GM23338 (cell line): ENCODE measurements around the gene MYO5B. TPM values are rescaled to one million over a fixed set of nuclear protein-coding genes. Genes with fewer than 3 reads are reported as not detected.

Source experiments
- ATAC-seq: fragments of 200-7000 bp; cut with Tn5 transposase; 3 replicates; pipeline ENCODE4 v1.9.1; 2020
- DNase-seq: peaks from one replicate; pipeline ENCODE4 v3.0.0-alpha.2; 2015; ENCODE audit warnings: low spot score
- H2AFZ ChIP-seq: fragments of 200-600 bp; sonication (generic); 2 replicates; pipeline ENCODE4 v1.8.0; 2016; ENCODE audit warnings: antibody characterized with exemption, mild to moderate bottlenecking, moderate library complexity
- H3F3A ChIP-seq: fragments of 200-600 bp; sonication (generic); replicated peaks from 2 replicates; pipeline ENCODE4 v1.8.0; 2017; ENCODE audit warnings: antibody characterized with exemption, mixed run types, low read depth
- H3K27ac ChIP-seq: fragments of 200-600 bp; sonication (generic); 2 replicates; pipeline ENCODE4 v1.6.1; 2016; ENCODE audit warnings: low read depth
- H3K27me3 ChIP-seq: fragments of 200-600 bp; sonication (generic); 2 replicates; pipeline ENCODE4 v1.8.0; 2016; ENCODE audit warnings: mild to moderate bottlenecking, mixed run types, moderate library complexity; ENCODE audit not compliant: insufficient read depth
- H3K36me3 ChIP-seq: fragments of 200-600 bp; sonication (generic); 2 replicates; pipeline ENCODE4 v1.8.0; 2016; ENCODE audit warnings: mild to moderate bottlenecking; ENCODE audit not compliant: insufficient read depth
- H3K4me1 ChIP-seq: fragments of 200-600 bp; sonication (generic); 2 replicates; pipeline ENCODE4 v1.8.0; 2016; ENCODE audit warnings: mild to moderate bottlenecking, moderate library complexity; ENCODE audit not compliant: insufficient read depth
- H3K4me2 ChIP-seq: fragments of 200-600 bp; sonication (generic); 2 replicates; pipeline ENCODE4 v1.7.1; 2017; ENCODE audit warnings: mixed run types
- H3K4me3 ChIP-seq: fragments of 200-600 bp; sonication (generic); 2 replicates; pipeline ENCODE4 v1.6.1; 2016; ENCODE audit warnings: mixed run types
- H3K79me2 ChIP-seq: fragments of 200-600 bp; sonication (generic); replicated peaks from 2 replicates; pipeline ENCODE4 v1.8.0; 2017; ENCODE audit warnings: mild to moderate bottlenecking; ENCODE audit not compliant: insufficient read depth
- H3K9me2 ChIP-seq: fragments of 200-600 bp; sonication (generic); 2 replicates; pipeline ENCODE4 v1.8.0; 2017; ENCODE audit not compliant: insufficient read depth
- H4K20me1 ChIP-seq: fragments of 200-600 bp; sonication (generic); replicated peaks from 2 replicates; pipeline ENCODE4 v1.8.0; 2017; ENCODE audit warnings: mild to moderate bottlenecking; ENCODE audit not compliant: insufficient read depth
- H3K27ac Mint-ChIP-seq: 2 replicates; pipeline ENCODE4 v1.8.0; 2020; ENCODE audit warnings: inconsistent platforms, mild to moderate bottlenecking, moderate library complexity, mixed read lengths
- H3K27me3 Mint-ChIP-seq: 3 replicates; pipeline ENCODE4 v1.8.0; 2022; ENCODE audit warnings: low read depth, mild to moderate bottlenecking, moderate library complexity, mixed read lengths, inconsistent platforms; ENCODE audit not compliant: insufficient read depth, poor library complexity
- H3K36me3 Mint-ChIP-seq: 3 replicates; pipeline ENCODE4 v1.8.0; 2021; ENCODE audit warnings: low read depth, mild to moderate bottlenecking, inconsistent platforms, moderate library complexity, mixed read lengths
- H3K4me1 Mint-ChIP-seq: 3 replicates; pipeline ENCODE4 v1.8.0; 2020; ENCODE audit warnings: mild to moderate bottlenecking, inconsistent platforms, mixed read lengths
- H3K4me3 Mint-ChIP-seq: 3 replicates; pipeline ENCODE4 v1.8.0; 2021; ENCODE audit warnings: moderate library complexity, mild to moderate bottlenecking, inconsistent platforms, mixed read lengths
- H3K9me3 Mint-ChIP-seq: 3 replicates; pipeline ENCODE4 v1.8.0; 2020; ENCODE audit warnings: moderate library complexity, mild to moderate bottlenecking, inconsistent platforms, mixed read lengths
- CREB1 ChIP-seq: fragments of 250-450 bp; sonication (Bioruptor Pico); IDR thresholded peaks from 2 replicates; pipeline ENCODE4 v1.5.0; 2020; ENCODE audit warnings: low read depth, mild to moderate bottlenecking, moderate library complexity
- CTCF ChIP-seq, 2 experiments: fragments of 200-600 bp in 1 of 2; sonication (generic) in 1 of 2; conservative IDR thresholded peaks; 2 replicates each; pipeline versions ENCODE4 v1.5.1 to v1.6.1; 2016 to 2017; ENCODE audit warnings: antibody characterized with exemption in 2 of 2, low read depth in 2 of 2, mild to moderate bottlenecking in 2 of 2, moderate library complexity in 1 of 2
- ETS1 ChIP-seq: IDR thresholded peaks from 2 replicates; pipeline ENCODE4 v1.6.1; 2016; ENCODE audit warnings: antibody characterized with exemption
- EZH2 ChIP-seq: fragments of 200-600 bp; sonication (generic); IDR thresholded peaks from one replicate; pipeline ENCODE4 v1.8.0; 2017; ENCODE audit warnings: antibody characterized with exemption, mild to moderate bottlenecking, low read depth; ENCODE audit not compliant: unreplicated experiment
- EZH2phosphoT487 ChIP-seq: fragments of 200-600 bp; sonication (generic); IDR thresholded peaks from one replicate; pipeline ENCODE4 v1.8.1; 2018; ENCODE audit warnings: antibody characterized with exemption; ENCODE audit not compliant: unreplicated experiment
- JUNB ChIP-seq: IDR thresholded peaks from one replicate; pipeline ENCODE4 v1.6.1; 2016; ENCODE audit warnings: antibody characterized with exemption; ENCODE audit not compliant: unreplicated experiment
- NANOG ChIP-seq: IDR thresholded peaks from 2 replicates; pipeline ENCODE4 v1.6.1; 2016; ENCODE audit warnings: antibody characterized with exemption, borderline replicate concordance
- POLR2AphosphoS5 ChIP-seq: IDR thresholded peaks from 2 replicates; pipeline ENCODE4 v1.6.1; 2016; ENCODE audit warnings: antibody characterized with exemption, low read depth
- REST ChIP-seq: IDR thresholded peaks from one replicate; pipeline ENCODE4 v1.6.1; 2018; ENCODE audit warnings: antibody characterized with exemption; ENCODE audit not compliant: unreplicated experiment
- STAT1 ChIP-seq: IDR thresholded peaks from one replicate; pipeline ENCODE4 v1.6.1; 2016; ENCODE audit warnings: antibody characterized with exemption; ENCODE audit not compliant: unreplicated experiment
- ZNF114 ChIP-seq: fragments of 250-450 bp; sonication (Bioruptor Pico); IDR thresholded peaks from 2 replicates; pipeline ENCODE4 v1.5.0; 2020; ENCODE audit warnings: mild to moderate bottlenecking, moderate library complexity
- ZNF331 ChIP-seq: fragments of 250-450 bp; sonication (Bioruptor Pico); IDR thresholded peaks from 2 replicates; pipeline ENCODE4 v1.5.0; 2020; ENCODE audit warnings: low read depth, mild to moderate bottlenecking, moderate library complexity
- ZNF462 ChIP-seq: fragments of 250-450 bp; sonication (Bioruptor Pico); IDR thresholded peaks from 2 replicates; pipeline ENCODE4 v1.5.0; 2020; ENCODE audit warnings: mild to moderate bottlenecking, moderate library complexity
- polyA plus RNA-seq: library from polyadenylated mRNA; unstranded; fragments of >200 nt; fragmentation: Nextera tagmentation; extraction: Ambion mirVana; gene quantifications from 2 replicates; pipeline ENCODE4 v1.2.1, GENCODE V29; 2016
- total RNA-seq: library from RNA; depleted of rRNA; stranded (reverse); fragments of >200 nt; shearing (Covaris generic); gene quantifications from 2 replicates; pipeline ENCODE4 v1.2.3, GENCODE V29; 2014

The MYO5B gene
- total and polyA plus RNA-seq, 2 experiments from 2014 or later: 3.2 to 19.1 TPM

- no peak for ATAC-seq
- Mint-ChIP-seq H3K4me3 (no peak overlapping the region), H3K27me3 (peaks cover 13% of the 10 kb centered on the region), H3K36me3 (no peaks in the 10 kb centered on the region), H3K4me1 (peaks cover 47% of the 10 kb centered on the region), H3K27ac (no peak overlapping the region), H3K9me3 (no peaks in the 10 kb centered on the region)
- H3K27me3 ChIP-seq: no peaks in the 10 kb centered on the region
- H3K9me2 ChIP-seq: peaks cover 18% of the 10 kb centered on the region
- no peak for TF ChIP-seq JUNB
- TF ChIP-seq ZNF331 (CRISPR knock-in tag): no peak
- TF ChIP-seq STAT1: no peak
- TF ChIP-seq REST: no peak
- no peak for TF ChIP-seq ZNF114 (CRISPR knock-in tag)
- no peak for TF ChIP-seq CTCF (conservative IDR thresholded peaks at IDR 0.05; ENCODE audit: low read depth in 2 of 2)
- TF ChIP-seq EZH2: no peak
- TF ChIP-seq ETS1: no peak
- TF ChIP-seq ZNF462 (CRISPR knock-in tag): no peak
- no peak for TF ChIP-seq POLR2AphosphoS5
- no peak for TF ChIP-seq EZH2phosphoT487
- TF ChIP-seq CREB1 (CRISPR knock-in tag): no peak
- TF ChIP-seq NANOG: no peak
- DNase-seq: no peak
- no peaks in the 10 kb centered on the region for H3K79me2 ChIP-seq
- no peak overlapping the region for H3K27ac ChIP-seq
- peaks cover 19% of the 10 kb centered on the region for H3K4me1 ChIP-seq
- H3K4me3 ChIP-seq: no peak overlapping the region
- no peaks in the 10 kb centered on the region for H4K20me1 ChIP-seq
- H3K36me3 ChIP-seq: no peaks in the 10 kb centered on the region
- H3K4me2 ChIP-seq: no peak overlapping the region
- no peaks in the 10 kb centered on the region for H3F3A ChIP-seq
- H2AFZ ChIP-seq: no peak overlapping the region
Observed at GRCh38 chr18:49985236-49985635, 209.7 kb downstream of the MYO5B start.
